OCI-LY1 (cell line): ENCODE data around the gene BAZ2A.
"Not testable (repeated sequence)": the region's sequence is repeated elsewhere in the genome, so short reads cannot be mapped to it uniquely, and the experiment has no call there.

Source experiments
- H2AFZ ChIP-seq: fragments of 200-600 bp; sonication (generic), shearing (Covaris generic); 2 replicates; pipeline ENCODE4 v1.6.0; 2014; ENCODE audit warnings: antibody characterized with exemption, mild to moderate bottlenecking, low read length
- H3F3A ChIP-seq: fragments of 200-600 bp; sonication (generic), shearing (Covaris generic); 2 replicates; pipeline ENCODE4 v1.6.0; 2014; ENCODE audit warnings: mild to moderate bottlenecking, antibody characterized with exemption, low read length, moderate library complexity; ENCODE audit not compliant: insufficient read depth
- H3K27ac ChIP-seq: fragments of 200-600 bp; sonication (generic); 2 replicates; pipeline ENCODE4 v1.5.1; 2014; ENCODE audit warnings: low read length, mixed run types, mild to moderate bottlenecking, low read depth; ENCODE audit not compliant: poor library complexity, severe bottlenecking
- H3K27me3 ChIP-seq: fragments of 200-600 bp; sonication (generic); 2 replicates; pipeline ENCODE4 v1.6.0; 2014; ENCODE audit warnings: antibody characterized with exemption, mild to moderate bottlenecking, low read length, moderate library complexity; ENCODE audit not compliant: insufficient read depth
- H3K36me3 ChIP-seq: fragments of 200-600 bp; sonication (generic); 2 replicates; pipeline ENCODE4 v1.6.1; 2014; ENCODE audit warnings: mild to moderate bottlenecking, antibody characterized with exemption, low read length, moderate library complexity, mixed read lengths; ENCODE audit not compliant: insufficient read depth
- H3K4me1 ChIP-seq: fragments of 200-600 bp; sonication (generic); 2 replicates; pipeline ENCODE4 v1.5.1; 2014; ENCODE audit warnings: mild to moderate bottlenecking, low read length, moderate library complexity; ENCODE audit not compliant: insufficient read depth, severe bottlenecking
- H3K4me2 ChIP-seq: fragments of 200-600 bp; sonication (generic), shearing (Covaris generic); 2 replicates; pipeline ENCODE4 v1.6.1; 2014; ENCODE audit warnings: low read length
- H3K4me3 ChIP-seq: fragments of 200-600 bp; sonication (generic); 2 replicates; pipeline ENCODE4 v1.5.1; 2014; ENCODE audit warnings: low read length, low read depth, mild to moderate bottlenecking, mixed read lengths; ENCODE audit not compliant: poor library complexity, severe bottlenecking
- H3K79me2 ChIP-seq: fragments of 200-600 bp; shearing (Covaris generic); 2 replicates; pipeline ENCODE4 v1.6.1; 2016; ENCODE audit warnings: mixed run types, low read length, mixed read lengths; ENCODE audit not compliant: insufficient read depth
- H3K9ac ChIP-seq: fragments of 200-600 bp; sonication (generic), shearing (Covaris generic); 2 replicates; pipeline ENCODE4 v1.6.1; 2014; ENCODE audit warnings: mild to moderate bottlenecking, low read length, mixed read lengths
- H3K9me2 ChIP-seq: fragments of 200-600 bp; sonication (generic), shearing (Covaris generic); 2 replicates; pipeline ENCODE4 v1.6.1; 2014; ENCODE audit warnings: low read depth, mild to moderate bottlenecking, low read length, mixed read lengths
- H3K9me3 ChIP-seq: fragments of 200-600 bp; shearing (Covaris generic); 2 replicates; pipeline ENCODE4 v1.6.1; 2014; ENCODE audit warnings: low read length, mixed read lengths
- H4K20me1 ChIP-seq: fragments of 200-600 bp; sonication (generic), shearing (Covaris generic); 2 replicates; pipeline ENCODE4 v1.6.0; 2016; ENCODE audit warnings: mild to moderate bottlenecking, low read length; ENCODE audit not compliant: insufficient read depth
- EZH2 ChIP-seq: fragments of 200-600 bp; sonication (generic), shearing (Covaris generic); IDR thresholded peaks from 2 replicates; pipeline ENCODE4 v1.8.0; 2017; ENCODE audit warnings: borderline replicate concordance, mixed run types, mild to moderate bottlenecking, antibody characterized with exemption, low read length, moderate library complexity, mixed read lengths
- TF ChIP-seq, protein P1 (sequence below): fragments of 200-600 bp; sonication (generic), shearing (Covaris generic); IDR thresholded peaks from 2 replicates; pipeline ENCODE4 v1.5.1; 2017; ENCODE audit warnings: mild to moderate bottlenecking, antibody characterized with exemption, low read length, moderate library complexity, mixed read lengths

The BAZ2A gene

DNA sequence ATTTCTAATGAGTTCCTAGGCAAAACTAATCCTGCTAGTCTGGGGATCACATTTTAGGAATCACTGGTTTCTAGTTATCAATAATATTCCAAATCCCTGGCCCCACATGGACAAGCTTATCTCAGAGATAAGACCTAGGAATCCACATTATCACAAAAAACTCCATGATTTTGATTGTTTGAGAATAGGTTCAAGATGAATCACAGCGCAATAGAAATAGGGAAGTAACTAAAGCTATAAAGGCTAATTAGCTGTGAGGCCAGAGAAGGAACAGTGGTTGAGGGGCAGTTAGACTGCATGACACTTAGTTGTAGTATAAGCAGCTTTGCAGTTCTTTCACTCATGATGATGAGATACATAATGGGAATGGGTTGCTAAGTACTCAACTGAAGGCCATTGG, 28.8 kb upstream of the BAZ2A start:
- H3K4me1 ChIP-seq: no peaks in the 10 kb centered on the region
- H2AFZ ChIP-seq: no peak overlapping the region
- no peaks in the 10 kb centered on the region for H3K9me2 ChIP-seq
- no peaks in the 10 kb centered on the region for H3K27me3 ChIP-seq
- H3K9me3 ChIP-seq: no peaks in the 10 kb centered on the region
- no peaks in the 10 kb centered on the region for H4K20me1 ChIP-seq
- no peak overlapping the region for H3K27ac ChIP-seq
- H3F3A ChIP-seq: no peaks in the 10 kb centered on the region
- no peaks in the 10 kb centered on the region for H3K79me2 ChIP-seq
- no peak for TF ChIP-seq EZH2
- TF ChIP-seq, protein P1, sequence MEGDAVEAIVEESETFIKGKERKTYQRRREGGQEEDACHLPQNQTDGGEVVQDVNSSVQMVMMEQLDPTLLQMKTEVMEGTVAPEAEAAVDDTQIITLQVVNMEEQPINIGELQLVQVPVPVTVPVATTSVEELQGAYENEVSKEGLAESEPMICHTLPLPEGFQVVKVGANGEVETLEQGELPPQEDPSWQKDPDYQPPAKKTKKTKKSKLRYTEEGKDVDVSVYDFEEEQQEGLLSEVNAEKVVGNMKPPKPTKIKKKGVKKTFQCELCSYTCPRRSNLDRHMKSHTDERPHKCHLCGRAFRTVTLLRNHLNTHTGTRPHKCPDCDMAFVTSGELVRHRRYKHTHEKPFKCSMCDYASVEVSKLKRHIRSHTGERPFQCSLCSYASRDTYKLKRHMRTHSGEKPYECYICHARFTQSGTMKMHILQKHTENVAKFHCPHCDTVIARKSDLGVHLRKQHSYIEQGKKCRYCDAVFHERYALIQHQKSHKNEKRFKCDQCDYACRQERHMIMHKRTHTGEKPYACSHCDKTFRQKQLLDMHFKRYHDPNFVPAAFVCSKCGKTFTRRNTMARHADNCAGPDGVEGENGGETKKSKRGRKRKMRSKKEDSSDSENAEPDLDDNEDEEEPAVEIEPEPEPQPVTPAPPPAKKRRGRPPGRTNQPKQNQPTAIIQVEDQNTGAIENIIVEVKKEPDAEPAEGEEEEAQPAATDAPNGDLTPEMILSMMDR: no peak
- H3K4me2 ChIP-seq: no peak overlapping the region
- H3K36me3 ChIP-seq: peaks cover 12% of the 10 kb centered on the region
- H3K9ac ChIP-seq: no peak overlapping the region
- no peak overlapping the region for H3K4me3 ChIP-seq

DNA sequence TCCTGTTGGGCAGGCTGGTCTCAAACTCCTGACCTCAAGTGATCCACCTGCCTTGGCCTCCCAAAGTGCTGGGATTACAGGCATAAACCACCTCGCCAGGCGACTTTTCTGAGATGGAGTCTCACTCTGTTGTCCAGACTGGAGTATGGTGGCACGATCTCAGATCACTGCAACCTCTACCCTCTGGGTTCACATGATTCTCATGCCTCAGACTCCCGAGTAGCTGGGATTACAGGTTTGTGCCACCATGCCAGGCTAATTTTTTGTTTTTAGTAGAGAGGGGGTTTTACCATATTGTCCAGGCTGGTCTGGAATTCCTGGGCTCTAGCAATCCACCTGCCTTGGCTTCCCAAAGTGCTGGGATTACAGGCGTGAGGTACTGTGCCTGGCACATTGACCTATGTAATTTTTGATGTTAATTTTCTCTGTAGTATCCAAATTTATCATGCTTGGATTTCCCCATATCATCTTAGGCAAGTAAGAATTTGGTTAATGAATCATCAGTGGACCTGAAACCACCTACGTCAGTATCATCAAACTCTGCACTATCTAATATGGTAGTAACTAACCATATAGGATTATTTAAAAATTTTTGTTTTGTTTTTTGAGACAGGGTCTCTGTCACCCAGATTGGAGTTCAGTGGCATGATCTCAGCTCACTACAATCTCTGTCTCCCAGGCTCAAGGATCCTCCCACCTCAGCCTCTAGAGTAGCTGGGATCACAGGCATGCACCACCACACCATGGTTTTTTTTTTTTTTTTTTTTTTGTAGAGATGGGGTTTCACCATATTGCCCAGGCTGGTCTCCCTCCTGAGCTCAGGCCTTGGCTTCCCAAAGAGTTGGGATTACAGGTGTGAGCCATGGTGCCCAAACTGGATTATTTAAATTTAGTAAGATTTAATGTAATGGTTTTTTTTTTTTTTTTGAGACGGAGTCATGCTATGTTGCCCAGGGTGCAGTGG, 27.6 kb upstream of the BAZ2A start:
- no peak for TF ChIP-seq EZH2
- TF ChIP-seq, protein P1: no peak
- no peaks in the 10 kb centered on the region for H4K20me1 ChIP-seq
- no peak overlapping the region for H3K27ac ChIP-seq

DNA sequence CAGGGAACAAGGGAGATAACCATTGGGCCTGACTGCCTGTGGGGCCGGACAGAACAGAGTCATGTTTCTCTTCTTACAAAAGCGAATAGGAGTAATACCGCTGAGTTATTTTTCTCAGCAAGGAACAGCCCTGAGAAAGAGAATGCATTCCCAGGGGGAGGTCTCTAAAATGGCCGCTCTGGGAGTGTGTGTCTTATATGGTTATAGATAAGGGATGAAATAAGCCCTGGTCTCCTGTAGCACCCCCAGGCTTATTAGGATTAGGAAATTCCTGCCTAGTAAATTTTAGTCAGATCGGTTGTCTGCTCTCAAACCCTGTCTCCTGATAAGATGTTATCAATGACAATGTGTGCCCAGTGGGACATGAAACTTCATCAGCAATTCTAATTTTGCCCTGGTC, 23.7 kb upstream of the BAZ2A start:
- H3K9me3 ChIP-seq, H3K27me3 ChIP-seq, H3K9me2 ChIP-seq, H3K4me1 ChIP-seq, H3K4me2 ChIP-seq, H3F3A ChIP-seq, H2AFZ ChIP-seq, H4K20me1 ChIP-seq, H3K9ac ChIP-seq, H3K79me2 ChIP-seq, H3K36me3 ChIP-seq, H3K27ac ChIP-seq, H3K4me3 ChIP-seq: not testable (repeated sequence)

More for the DNA sequence above, 27.6 kb upstream of the BAZ2A start:
- H3K4me1 ChIP-seq: no peaks in the 10 kb centered on the region
- H3F3A ChIP-seq: no peaks in the 10 kb centered on the region
- H2AFZ ChIP-seq: no peak overlapping the region
- H3K27me3 ChIP-seq: no peaks in the 10 kb centered on the region
- peaks cover under 1% of the 10 kb centered on the region; the same call in 1 of the 2 replicates for H3K36me3 ChIP-seq
- no peaks in the 10 kb centered on the region for H3K79me2 ChIP-seq
- no peaks in the 10 kb centered on the region for H3K9me2 ChIP-seq
- H3K4me2 ChIP-seq: no peak overlapping the region
- no peak overlapping the region for H3K9ac ChIP-seq
- H3K4me3 ChIP-seq: no peak overlapping the region
- peaks cover 2% of the 10 kb centered on the region; the same call in 1 of the 2 replicates for H3K9me3 ChIP-seq

DNA sequence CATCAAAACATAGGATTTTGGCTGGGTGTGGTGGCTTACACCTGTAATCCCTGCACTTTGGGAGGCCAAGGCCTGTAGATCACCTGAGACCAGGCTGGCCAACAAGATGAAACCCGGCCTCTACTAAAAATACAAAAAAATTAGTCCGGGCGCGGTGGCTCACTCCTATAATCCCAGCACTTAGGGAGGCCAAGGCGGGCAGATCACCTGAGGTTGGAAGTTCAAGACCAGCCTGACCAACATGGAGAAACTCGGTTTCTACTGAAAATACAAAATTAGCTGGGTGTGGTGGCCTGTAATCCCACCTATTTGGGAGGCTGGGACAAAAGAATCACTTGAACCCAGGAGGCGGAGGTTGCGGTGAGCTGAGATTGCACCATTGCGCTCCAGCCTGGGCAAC, 17.9 kb upstream of the BAZ2A start:
- not testable (repeated sequence) for H3K4me2 ChIP-seq, H4K20me1 ChIP-seq, H3K9me2 ChIP-seq, H3K9ac ChIP-seq, H3K4me3 ChIP-seq, H3K27me3 ChIP-seq, H3K27ac ChIP-seq, H3K9me3 ChIP-seq, H2AFZ ChIP-seq, H3F3A ChIP-seq
- peaks cover 22% of the 10 kb centered on the region for H3K4me1 ChIP-seq
- peaks cover 28% of the 10 kb centered on the region for H3K79me2 ChIP-seq
- H3K36me3 ChIP-seq: peaks cover 26% of the 10 kb centered on the region
